Activated naive CD4-positive, alpha-beta T cell treated with anti-CD3 and anti-CD28 coated beads for 36 hours (primary cell): Measurements from ENCODE around the gene RAB11FIP4. TPM values are rescaled to one million over a fixed set of nuclear protein-coding genes. Genes with fewer than 3 reads are reported as not detected.

Source experiments
- CTCF ChIA-PET: fragments of 350-600 bp; sonication (Branson Sonifier 250); formaldehyde crosslinking; loops from one replicate; lab custom pipeline; 2021; ENCODE audit warnings: antibody characterized with exemption; lab: Charles Lee
- DNase-seq: peaks from one replicate; pipeline ENCODE4 v3.0.0-alpha.2; 2020
- H3K27ac Mint-ChIP-seq: one replicate; pipeline ENCODE4 v1.8.0; 2021; ENCODE audit warnings: mild to moderate bottlenecking, mixed read lengths
- H3K27me3 Mint-ChIP-seq: one replicate; pipeline ENCODE4 v1.8.0; 2021; ENCODE audit warnings: low read depth, mixed read lengths
- H3K36me3 Mint-ChIP-seq: one replicate; pipeline ENCODE4 v1.8.0; 2021; ENCODE audit warnings: low read depth, mixed read lengths
- H3K4me1 Mint-ChIP-seq: one replicate; pipeline ENCODE4 v1.8.0; 2021; ENCODE audit warnings: low read depth, mixed read lengths
- H3K4me3 Mint-ChIP-seq: one replicate; pipeline ENCODE4 v1.8.0; 2021; ENCODE audit warnings: mild to moderate bottlenecking, moderate library complexity, mixed read lengths
- H3K9me3 Mint-ChIP-seq: one replicate; pipeline ENCODE4 v1.8.0; 2021; ENCODE audit warnings: mixed read lengths
- intact Hi-C: fragments of 100-400 bp; cut with micrococcal nuclease; formaldehyde crosslinking; loops from one replicate; pipeline ENCODE4 v1.15.1; 2023
- total RNA-seq, 2 experiments: library from RNA; stranded (reverse); gene quantifications; one replicate each; pipeline ENCODE4 v1.2.3, GENCODE V29; 2021

The RAB11FIP4 gene
- total RNA-seq, 2 experiments from 2014 or later = 31.3 to 33.1 TPM

- CTCF ChIA-PET = interaction anchor here (0.6 to 8.9 kb wide), 10 partner anchors 9 to 375 kb away, joined by 3 to 117 read pairs (median 4); no protein-coding TSS in a partner anchor
- no peak for DNase-seq
- Mint-ChIP-seq H3K4me3 (no peak overlapping the region), H3K27me3 (no peaks in the 10 kb centered on the region), H3K27ac (no peak overlapping the region), H3K4me1 (no peaks in the 10 kb centered on the region), H3K36me3 (peaks cover 20% of the 10 kb centered on the region), H3K9me3 (no peaks in the 10 kb centered on the region)
- intact Hi-C loops = no loop called here
Observed at GRCh38 chr17:31521632-31522283, 130.3 kb downstream of the RAB11FIP4 start.

GRCh38 chr17:31522284-31522931, 130.9 kb downstream of the RAB11FIP4 start:
- Mint-ChIP-seq H3K4me3 (no peak overlapping the region), H3K36me3 (peaks cover 20% of the 10 kb centered on the region), H3K27me3 (no peaks in the 10 kb centered on the region), H3K4me1 (no peaks in the 10 kb centered on the region), H3K27ac (no peak overlapping the region), H3K9me3 (no peaks in the 10 kb centered on the region)
- intact Hi-C loops = no loop called here
- DNase-seq = no peak
- CTCF ChIA-PET = interaction anchor here (0.6 to 8.9 kb wide), 10 partner anchors 8 to 320 kb away, joined by 3 to 117 read pairs (median 4); no protein-coding TSS in a partner anchor

GRCh38 chr17:31522987-31523495, 131.6 kb downstream of the RAB11FIP4 start:
- Mint-ChIP-seq H3K27ac (no peak overlapping the region), H3K36me3 (peaks cover 20% of the 10 kb centered on the region)
- intact Hi-C loops = no loop called here

GRCh38 chr17:31523862-31524730, 132.6 kb downstream of the RAB11FIP4 start:
- H3K27ac Mint-ChIP-seq = no peak overlapping the region
- DNase-seq = no peak
- intact Hi-C loops = no loop called here
- peaks cover 20% of the 10 kb centered on the region for H3K36me3 Mint-ChIP-seq
- H3K27me3 Mint-ChIP-seq = no peaks in the 10 kb centered on the region
- H3K4me1 Mint-ChIP-seq = no peaks in the 10 kb centered on the region
- CTCF ChIA-PET = interaction anchor here (0.6 to 8.9 kb wide), 17 partner anchors 13 to 374 kb away, joined by 3 to 117 read pairs (median 5); no protein-coding TSS in a partner anchor
- H3K9me3 Mint-ChIP-seq = no peaks in the 10 kb centered on the region
- no peak overlapping the region for H3K4me3 Mint-ChIP-seq

More at GRCh38 chr17:31522987-31523495, 131.6 kb downstream of the RAB11FIP4 start:
- no peak for DNase-seq
- no peak overlapping the region for H3K4me3 Mint-ChIP-seq
- H3K9me3 Mint-ChIP-seq = no peaks in the 10 kb centered on the region
- CTCF ChIA-PET = interaction anchor here (0.6 to 8.9 kb wide), 9 partner anchors 10 to 319 kb away, joined by 3 to 117 read pairs (median 3); no protein-coding TSS in a partner anchor
- H3K4me1 Mint-ChIP-seq = no peaks in the 10 kb centered on the region
- H3K27me3 Mint-ChIP-seq = no peaks in the 10 kb centered on the region

- Mint-ChIP-seq H3K27ac (no peak overlapping the region), H3K4me1 (no peaks in the 10 kb centered on the region), H3K4me3 (no peak overlapping the region), H3K9me3 (no peaks in the 10 kb centered on the region), H3K36me3 (peaks cover 16% of the 10 kb centered on the region), H3K27me3 (no peaks in the 10 kb centered on the region)
- CTCF ChIA-PET = interaction anchor here (0.6 to 8.9 kb wide), 19 partner anchors 9 to 373 kb away, joined by 3 to 117 read pairs (median 5); no protein-coding TSS in a partner anchor
- peak; percentile 91 for DNase-seq
- intact Hi-C loops = loop anchor here (1.0 kb wide), 2 partner anchors 88 to 136 kb away; no protein-coding TSS in a partner anchor
Observed at GRCh38 chr17:31524926-31525800, 133.7 kb downstream of the RAB11FIP4 start.

GRCh38 chr17:31525801-31526549, 134.5 kb downstream of the RAB11FIP4 start:
- H3K36me3 Mint-ChIP-seq = peaks cover 16% of the 10 kb centered on the region
- no peak overlapping the region for H3K27ac Mint-ChIP-seq
- intact Hi-C loops = loop anchor here (1.0 kb wide), 2 partner anchors 89 to 137 kb away; no protein-coding TSS in a partner anchor

GRCh38 chr17:31527606-31528005, 136.1 kb downstream of the RAB11FIP4 start:
- H3K27me3 Mint-ChIP-seq = no peaks in the 10 kb centered on the region
- no peaks in the 10 kb centered on the region for H3K4me1 Mint-ChIP-seq
- no peak for DNase-seq
- H3K36me3 Mint-ChIP-seq = peaks cover 16% of the 10 kb centered on the region
- H3K27ac Mint-ChIP-seq = no peak overlapping the region
- intact Hi-C loops = no loop called here
- H3K4me3 Mint-ChIP-seq = no peak overlapping the region
- no peaks in the 10 kb centered on the region for H3K9me3 Mint-ChIP-seq
- CTCF ChIA-PET = interaction anchor here (0.7 to 8.9 kb wide), 6 partner anchors 10 to 176 kb away, joined by 3 to 117 read pairs (median 5); no protein-coding TSS in a partner anchor

More at GRCh38 chr17:31525801-31526549, 134.5 kb downstream of the RAB11FIP4 start:
- no peaks in the 10 kb centered on the region for H3K9me3 Mint-ChIP-seq
- H3K27me3 Mint-ChIP-seq = no peaks in the 10 kb centered on the region
- no peaks in the 10 kb centered on the region for H3K4me1 Mint-ChIP-seq
- no peak overlapping the region for H3K4me3 Mint-ChIP-seq
- CTCF ChIA-PET = interaction anchor here (0.6 to 8.9 kb wide), 11 partner anchors 9 to 368 kb away, joined by 3 to 117 read pairs (median 5); no protein-coding TSS in a partner anchor
- no peak for DNase-seq

- Mint-ChIP-seq H3K9me3 (no peaks in the 10 kb centered on the region), H3K4me1 (peaks cover 2% of the 10 kb centered on the region), H3K4me3 (no peak overlapping the region), H3K27me3 (no peaks in the 10 kb centered on the region), H3K36me3 (peaks cover 15% of the 10 kb centered on the region), H3K27ac (no peak overlapping the region)
- DNase-seq = no peak
- CTCF ChIA-PET = interaction anchor here (0.9 to 8.9 kb wide), 7 partner anchors 10 to 139 kb away, joined by 3 to 117 read pairs (median 6); no protein-coding TSS in a partner anchor
- intact Hi-C loops = no loop called here
Observed at GRCh38 chr17:31528291-31528874, 136.9 kb downstream of the RAB11FIP4 start.

- peaks cover 4% of the 10 kb centered on the region for H3K4me1 Mint-ChIP-seq
- peaks cover 9% of the 10 kb centered on the region for H3K36me3 Mint-ChIP-seq
- no peaks in the 10 kb centered on the region for H3K9me3 Mint-ChIP-seq
- no peaks in the 10 kb centered on the region for H3K27me3 Mint-ChIP-seq
- CTCF ChIA-PET = interaction anchor here (1.3 kb wide), 1 partner anchor 92 kb away, joined by 3 read pairs; no protein-coding TSS in a partner anchor
- H3K4me3 Mint-ChIP-seq = no peak overlapping the region
- no peak overlapping the region for H3K27ac Mint-ChIP-seq
- intact Hi-C loops = no loop called here
- no peak for DNase-seq
Observed at GRCh38 chr17:31529841-31530251, 138.4 kb downstream of the RAB11FIP4 start.

GRCh38 chr17:31530391-31530985, 139.0 kb downstream of the RAB11FIP4 start:
- CTCF ChIA-PET = interaction anchor here (0.6 to 1.3 kb wide), 4 partner anchors 9 to 312 kb away, joined by 3 to 6 read pairs (median 3); no protein-coding TSS in a partner anchor
- intact Hi-C loops = no loop called here

More at GRCh38 chr17:31530391-31530985, 139.0 kb downstream of the RAB11FIP4 start:
- Mint-ChIP-seq H3K36me3 (peaks cover 8% of the 10 kb centered on the region), H3K27ac (no peak overlapping the region), H3K9me3 (no peaks in the 10 kb centered on the region), H3K4me3 (no peak overlapping the region), H3K27me3 (no peaks in the 10 kb centered on the region), H3K4me1 (peaks cover 8% of the 10 kb centered on the region)
- no peak for DNase-seq
